ENCODE data around the gene ALPK3. TPM values are rescaled to one million over a fixed set of nuclear protein-coding genes. Genes with fewer than 3 reads are reported as not detected.

Gene ALPK3
- total RNA-seq, 4 donors from 2014 or later = 0.18 to 7.0 (median 0.68) TPM

DNA sequence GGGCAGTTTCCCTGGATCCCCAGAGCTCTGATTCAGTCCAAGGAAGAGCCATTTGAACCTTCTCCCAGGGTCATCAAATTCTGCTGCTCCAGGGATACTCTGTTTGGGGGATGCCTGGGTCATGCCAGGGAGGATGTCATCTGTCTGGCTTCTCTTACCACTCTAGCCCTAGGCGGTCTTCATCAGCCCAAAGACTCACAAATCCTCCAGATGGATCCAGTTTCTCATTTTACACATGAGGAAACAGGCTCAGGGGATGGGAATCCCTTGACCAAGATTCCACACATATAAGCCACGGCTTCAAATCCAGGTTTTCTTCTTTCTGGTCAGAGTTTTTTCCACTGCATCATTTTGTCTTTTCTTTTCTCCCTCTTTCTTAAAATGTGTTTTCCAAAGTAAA is 104.0 kb downstream of the ALPK3 start:
- H3K9me3 ChIP-seq = no peaks in the 10 kb centered on the region
- H3K36me3 ChIP-seq = peaks cover 0 to 8% (median 0%) of the 10 kb centered on the region in 3 donors
- no peak for TF ChIP-seq POLR2A (IDR thresholded peaks at IDR 0.05)
- TF ChIP-seq, protein P1, sequence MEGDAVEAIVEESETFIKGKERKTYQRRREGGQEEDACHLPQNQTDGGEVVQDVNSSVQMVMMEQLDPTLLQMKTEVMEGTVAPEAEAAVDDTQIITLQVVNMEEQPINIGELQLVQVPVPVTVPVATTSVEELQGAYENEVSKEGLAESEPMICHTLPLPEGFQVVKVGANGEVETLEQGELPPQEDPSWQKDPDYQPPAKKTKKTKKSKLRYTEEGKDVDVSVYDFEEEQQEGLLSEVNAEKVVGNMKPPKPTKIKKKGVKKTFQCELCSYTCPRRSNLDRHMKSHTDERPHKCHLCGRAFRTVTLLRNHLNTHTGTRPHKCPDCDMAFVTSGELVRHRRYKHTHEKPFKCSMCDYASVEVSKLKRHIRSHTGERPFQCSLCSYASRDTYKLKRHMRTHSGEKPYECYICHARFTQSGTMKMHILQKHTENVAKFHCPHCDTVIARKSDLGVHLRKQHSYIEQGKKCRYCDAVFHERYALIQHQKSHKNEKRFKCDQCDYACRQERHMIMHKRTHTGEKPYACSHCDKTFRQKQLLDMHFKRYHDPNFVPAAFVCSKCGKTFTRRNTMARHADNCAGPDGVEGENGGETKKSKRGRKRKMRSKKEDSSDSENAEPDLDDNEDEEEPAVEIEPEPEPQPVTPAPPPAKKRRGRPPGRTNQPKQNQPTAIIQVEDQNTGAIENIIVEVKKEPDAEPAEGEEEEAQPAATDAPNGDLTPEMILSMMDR (IDR thresholded peaks at IDR 0.05) = no peak
- H3K4me1 ChIP-seq = peaks cover 0 to 7% (median 0%) of the 10 kb centered on the region in 4 donors
- H3K4me3 ChIP-seq = no peak overlapping the region
- H3K27ac ChIP-seq = no peak overlapping the region
- H3K27me3 ChIP-seq = no peaks in the 10 kb centered on the region
- no peak for DNase-seq

DNA sequence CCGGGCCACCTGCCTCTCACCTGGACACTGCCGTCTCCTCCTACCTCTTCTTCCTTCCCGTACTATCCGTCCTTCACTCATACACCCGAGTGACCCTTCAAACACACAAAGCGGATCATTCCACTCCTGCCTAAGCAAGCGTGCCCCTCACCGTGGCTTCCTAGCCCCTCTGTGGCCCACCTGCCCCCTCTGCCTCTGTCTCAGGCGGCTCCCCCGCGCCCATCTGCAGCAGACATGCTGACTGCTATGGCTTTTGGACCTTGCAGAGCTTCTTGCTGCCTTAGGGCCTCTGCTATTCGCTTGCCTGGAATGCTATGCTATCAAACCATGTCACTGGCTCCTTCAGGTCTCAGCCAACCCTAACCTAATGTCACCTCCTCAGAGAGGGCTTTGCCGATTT is 105.4 kb downstream of the ALPK3 start:
- peaks cover 0 to 8% (median 0%) of the 10 kb centered on the region in 3 donors for H3K36me3 ChIP-seq
- TF ChIP-seq POLR2A (IDR thresholded peaks at IDR 0.05) = no peak
- TF ChIP-seq, protein P1 (IDR thresholded peaks at IDR 0.05) = no peak
- H3K4me1 ChIP-seq = peaks cover 0 to 7% (median 0%) of the 10 kb centered on the region in 4 donors
- no peaks in the 10 kb centered on the region for H3K27me3 ChIP-seq
- no peak overlapping the region for H3K4me3 ChIP-seq
- H3K9me3 ChIP-seq = no peaks in the 10 kb centered on the region
- H3K27ac ChIP-seq = no peak overlapping the region
- DNase-seq = no peak

Small RNA genes lying within 50 kb of the gene (small RNA-seq; reads per million reads assigned to genes)
- 0 reads per million in 2 donors for gene RF00402

Other genes starting within 250 kb of the ALPK3 start
- 10 to 100 TPM in 2 of 4 donors, 1 to 10 TPM in 2; 4.4 to 22.3 (median 10.2) TPM for gene ZSCAN2, start 216.3 kb upstream of the ALPK3 start, total RNA-seq
- 10 to 100 TPM; 17.0 to 53.6 (median 29.8) TPM for gene WDR73, start 163.1 kb upstream of the ALPK3 start, total RNA-seq
- gene NMB, start 159.2 kb upstream of the ALPK3 start, total RNA-seq = 1 to 10 TPM in 3 of 4 donors, not detected in 1; 1.6 to 2.8 (median 2.7) TPM
- gene SEC11A, start 101.2 kb upstream of the ALPK3 start, total RNA-seq = 10 to 100 TPM; 35.9 to 75.1 (median 61.7) TPM
- gene ZNF592, start 68.8 kb upstream of the ALPK3 start, total RNA-seq = 10 to 100 TPM; 25.6 to 47.6 (median 40.9) TPM
- 100 to 1,000 TPM in 1 of 4 donors, 10 to 100 TPM in 2, 1 to 10 TPM in 1; 4.1 to 111 (median 64.3) TPM for gene SLC28A1, start 67.3 kb downstream of the ALPK3 start, total RNA-seq
- gene PDE8A, start 164.5 kb downstream of the ALPK3 start, total RNA-seq = 100 to 1,000 TPM in 1 of 4 donors, 10 to 100 TPM in 3; 69.0 to 109 (median 89.5) TPM

Data from Peyer's patch (tissue), 4 donors.